ENCODE data around the gene POGK. TPM values are rescaled to one million over a fixed set of nuclear protein-coding genes. Genes with fewer than 3 reads are reported as not detected.
A peak's percentile ranks its signal among the peaks of the same experiment; 100 is the strongest.

The POGK gene
- total RNA-seq, 1 donor from 2014 or later, result 35.2 TPM

DNA sequence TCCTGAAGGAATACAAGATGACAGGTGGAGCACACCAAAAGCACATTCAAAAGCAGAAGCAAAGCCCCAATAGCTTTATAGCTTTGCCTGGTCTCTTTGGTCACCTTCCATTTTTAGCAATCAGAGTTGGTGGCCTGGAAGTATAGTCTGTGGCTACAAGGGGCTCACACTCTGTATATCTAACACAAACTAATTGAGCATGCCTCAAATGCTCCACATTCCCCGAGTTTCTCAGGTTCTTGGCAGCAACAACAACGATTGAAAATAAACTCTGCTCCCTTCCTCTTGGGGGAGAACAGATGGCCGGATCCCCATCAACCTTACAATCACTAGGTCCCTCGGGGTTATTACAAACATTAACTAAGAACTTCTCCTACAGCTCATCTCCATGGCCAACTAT lies 61.7 kb downstream of the POGK start:
- H3K27ac Mint-ChIP-seq (ENCODE audit: unreplicated experiment), result no peak overlapping the region
- no peak overlapping the region for H3K4me3 Mint-ChIP-seq (ENCODE audit: unreplicated experiment)
- peaks cover 5% of the 10 kb centered on the region for H3K27me3 Mint-ChIP-seq (ENCODE audit: low read depth)
- peaks cover 42% of the 10 kb centered on the region for H3K4me1 Mint-ChIP-seq (ENCODE audit: low read depth)
- no peak for DNase-seq (ENCODE audit: low spot score)
- TF ChIP-seq, protein P1, sequence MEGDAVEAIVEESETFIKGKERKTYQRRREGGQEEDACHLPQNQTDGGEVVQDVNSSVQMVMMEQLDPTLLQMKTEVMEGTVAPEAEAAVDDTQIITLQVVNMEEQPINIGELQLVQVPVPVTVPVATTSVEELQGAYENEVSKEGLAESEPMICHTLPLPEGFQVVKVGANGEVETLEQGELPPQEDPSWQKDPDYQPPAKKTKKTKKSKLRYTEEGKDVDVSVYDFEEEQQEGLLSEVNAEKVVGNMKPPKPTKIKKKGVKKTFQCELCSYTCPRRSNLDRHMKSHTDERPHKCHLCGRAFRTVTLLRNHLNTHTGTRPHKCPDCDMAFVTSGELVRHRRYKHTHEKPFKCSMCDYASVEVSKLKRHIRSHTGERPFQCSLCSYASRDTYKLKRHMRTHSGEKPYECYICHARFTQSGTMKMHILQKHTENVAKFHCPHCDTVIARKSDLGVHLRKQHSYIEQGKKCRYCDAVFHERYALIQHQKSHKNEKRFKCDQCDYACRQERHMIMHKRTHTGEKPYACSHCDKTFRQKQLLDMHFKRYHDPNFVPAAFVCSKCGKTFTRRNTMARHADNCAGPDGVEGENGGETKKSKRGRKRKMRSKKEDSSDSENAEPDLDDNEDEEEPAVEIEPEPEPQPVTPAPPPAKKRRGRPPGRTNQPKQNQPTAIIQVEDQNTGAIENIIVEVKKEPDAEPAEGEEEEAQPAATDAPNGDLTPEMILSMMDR (IDR thresholded peaks at IDR 0.05), result no peak
- H3K9me3 Mint-ChIP-seq (ENCODE audit: low read depth), result peaks cover 9% of the 10 kb centered on the region
- H3K36me3 Mint-ChIP-seq (ENCODE audit: low read depth), result peaks cover 2% of the 10 kb centered on the region

DNA sequence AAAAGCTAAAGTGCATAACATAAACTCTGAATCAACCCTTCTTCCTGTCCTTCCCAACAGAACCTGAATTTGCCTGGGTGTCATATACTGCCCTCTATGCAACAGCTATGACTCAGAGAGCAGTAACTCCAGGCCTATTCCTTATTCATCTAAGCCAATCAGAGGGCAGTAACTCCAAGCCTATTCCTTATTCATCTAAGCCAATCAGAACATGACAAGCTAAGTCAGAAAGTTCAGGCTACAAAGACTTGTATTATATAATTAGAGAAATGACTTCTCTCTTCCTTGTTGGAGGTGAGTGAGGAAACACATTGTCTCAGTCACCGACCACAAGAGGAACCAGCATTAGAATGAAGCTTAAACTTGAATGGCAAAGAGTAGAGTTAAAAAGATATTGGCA lies 63.0 kb downstream of the POGK start:
- no peak for DNase-seq (ENCODE audit: low spot score)
- H3K9me3 Mint-ChIP-seq (ENCODE audit: low read depth), result peaks cover 6% of the 10 kb centered on the region
- no peaks in the 10 kb centered on the region for H3K36me3 Mint-ChIP-seq (ENCODE audit: low read depth)

DNA sequence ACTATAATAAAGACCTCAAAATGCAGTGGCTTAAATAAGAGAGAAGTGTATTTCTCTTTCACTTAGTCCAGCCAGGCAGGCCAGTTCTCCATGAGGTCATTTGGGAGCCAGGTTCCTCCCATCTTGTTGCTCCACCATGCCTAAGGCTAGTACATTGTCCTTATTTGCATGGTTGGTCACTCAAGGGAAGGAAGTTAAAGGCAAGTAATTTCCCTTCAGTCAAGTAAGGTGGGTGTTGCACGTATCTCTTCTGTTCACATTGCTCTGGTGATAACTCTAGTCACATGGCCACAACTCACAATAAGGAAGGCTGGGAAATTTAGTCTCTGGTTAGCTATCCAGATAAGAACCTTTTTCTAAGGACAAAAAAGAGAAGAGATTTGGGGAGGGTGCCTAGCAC lies 64.0 kb downstream of the POGK start:
- Mint-ChIP-seq H3K27me3 (ENCODE audit: low read depth) (peaks cover 2% of the 10 kb centered on the region), H3K4me3 (ENCODE audit: unreplicated experiment) (no peak overlapping the region), H3K36me3 (ENCODE audit: low read depth) (no peaks in the 10 kb centered on the region), H3K9me3 (ENCODE audit: low read depth) (no peaks in the 10 kb centered on the region), H3K4me1 (ENCODE audit: low read depth) (peaks cover 56% of the 10 kb centered on the region), H3K27ac (ENCODE audit: unreplicated experiment) (no peak overlapping the region)
- TF ChIP-seq, protein P1 (IDR thresholded peaks at IDR 0.05), result no peak
- no peak for DNase-seq (ENCODE audit: low spot score)

More for the DNA sequence above, 63.0 kb downstream of the POGK start:
- Mint-ChIP-seq H3K27me3 (ENCODE audit: low read depth) (peaks cover 2% of the 10 kb centered on the region), H3K4me3 (ENCODE audit: unreplicated experiment) (no peak overlapping the region), H3K27ac (ENCODE audit: unreplicated experiment) (no peak overlapping the region), H3K4me1 (ENCODE audit: low read depth) (peaks cover 54% of the 10 kb centered on the region)
- TF ChIP-seq, protein P1 (IDR thresholded peaks at IDR 0.05), result no peak

DNA sequence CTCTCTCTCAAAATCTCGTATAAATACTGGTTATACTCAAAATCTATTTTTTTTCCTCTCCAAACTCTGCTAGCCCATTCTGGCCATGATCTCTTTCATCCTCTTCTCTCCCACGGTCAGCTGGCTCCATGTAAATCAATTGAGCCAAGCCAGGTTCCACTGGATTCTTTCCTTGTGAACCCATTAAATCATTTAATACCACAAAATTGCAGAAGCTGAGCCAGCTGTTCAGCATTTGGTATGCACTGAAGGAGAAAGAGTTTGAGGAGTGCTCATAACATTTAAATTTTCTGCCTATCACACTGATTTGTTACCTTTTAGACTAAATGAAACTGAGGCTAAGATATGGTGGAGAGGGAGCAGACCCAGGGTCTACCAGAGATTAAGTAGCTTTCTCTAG lies 65.9 kb downstream of the POGK start:
- TF ChIP-seq, protein P1 (IDR thresholded peaks at IDR 0.05), result no peak
- H3K4me1 Mint-ChIP-seq (ENCODE audit: low read depth), result peaks cover 52% of the 10 kb centered on the region
- H3K27me3 Mint-ChIP-seq (ENCODE audit: low read depth), result peaks cover 4% of the 10 kb centered on the region
- H3K9me3 Mint-ChIP-seq (ENCODE audit: low read depth), result no peaks in the 10 kb centered on the region
- H3K36me3 Mint-ChIP-seq (ENCODE audit: low read depth), result no peaks in the 10 kb centered on the region
- no peak overlapping the region for H3K4me3 Mint-ChIP-seq (ENCODE audit: unreplicated experiment)
- no peak for DNase-seq (ENCODE audit: low spot score)
- H3K27ac Mint-ChIP-seq (ENCODE audit: unreplicated experiment), result peak overlapping the region; percentile 91

DNA sequence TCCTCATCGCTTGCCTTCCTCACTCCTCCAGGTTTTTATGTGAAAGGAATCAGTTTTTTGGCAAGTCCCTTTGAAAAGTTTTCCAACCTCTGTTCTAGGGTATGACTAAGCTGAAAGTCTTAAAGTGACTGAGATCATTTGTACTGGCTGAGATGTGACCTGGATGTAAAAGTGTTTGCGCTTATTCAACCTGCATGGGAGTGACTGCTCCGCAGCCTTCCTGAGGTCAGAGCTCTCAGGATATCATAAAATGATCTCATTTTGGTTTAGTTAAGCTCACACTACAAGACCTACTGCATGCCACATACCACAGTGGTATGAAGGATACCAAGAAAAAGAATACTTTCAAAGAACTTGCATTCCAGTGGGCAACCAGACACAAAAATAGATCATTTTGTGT lies 66.6 kb downstream of the POGK start:
- Mint-ChIP-seq H3K27me3 (ENCODE audit: low read depth) (peaks cover 3% of the 10 kb centered on the region), H3K4me1 (ENCODE audit: low read depth) (peaks cover 47% of the 10 kb centered on the region), H3K36me3 (ENCODE audit: low read depth) (no peaks in the 10 kb centered on the region), H3K4me3 (ENCODE audit: unreplicated experiment) (no peak overlapping the region), H3K27ac (ENCODE audit: unreplicated experiment) (peak overlapping the region; percentile 91), H3K9me3 (ENCODE audit: low read depth) (no peaks in the 10 kb centered on the region)
- TF ChIP-seq, protein P1 (IDR thresholded peaks at IDR 0.05), result no peak
- no peak for DNase-seq (ENCODE audit: low spot score)

Other genes starting within 250 kb of the POGK start
- 8.9 to 11.1 TPM (median 9.3 TPM) in 3 replicates for gene TADA1, start 36.8 kb downstream of the POGK start, total RNA-seq
- gene ILDR2, start 136.1 kb downstream of the POGK start, total RNA-seq, result 1.3 to 2.7 TPM (median 1.5 TPM) in 3 replicates
- gene MAEL, start 149.8 kb downstream of the POGK start, total RNA-seq, result 0.56 TPM in 1 of 3 replicates, not detected in the others